Neural progenitor cell (in vitro differentiated cells): ENCODE measurements around the gene OLFM3.

Source experiments
- EZH2 ChIP-seq: fragments of 200-600 bp; sonication (generic); IDR thresholded peaks from 2 replicates; pipeline ENCODE4 v1.6.1; 2017; ENCODE audit warnings: antibody characterized with exemption, mild to moderate bottlenecking, moderate library complexity
- TF ChIP-seq, protein P1 (sequence below): fragments of 200-600 bp; sonication (generic); IDR thresholded peaks from 2 replicates; pipeline ENCODE4 v1.5.1; 2017; ENCODE audit warnings: antibody characterized with exemption, mild to moderate bottlenecking

DNA sequence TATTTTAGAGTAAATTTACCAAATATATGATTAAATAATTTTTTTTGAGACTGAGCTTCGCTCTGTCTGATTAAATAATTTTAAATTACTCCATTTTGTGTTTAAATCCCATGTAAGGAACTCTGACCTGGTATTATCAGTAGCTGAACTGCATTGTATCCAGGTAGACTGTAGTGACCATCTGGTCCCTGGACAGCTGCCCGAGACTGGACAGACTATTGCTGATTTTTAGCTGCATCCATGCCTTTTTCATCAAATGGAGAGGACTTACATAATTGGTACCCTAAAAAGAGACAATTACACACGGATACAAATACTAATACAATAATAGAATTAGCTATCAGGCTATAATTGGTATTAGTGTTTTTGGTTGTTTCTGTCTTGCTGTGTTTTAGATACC is 20.6 kb downstream of the OLFM3 start:
- TF ChIP-seq, protein P1, sequence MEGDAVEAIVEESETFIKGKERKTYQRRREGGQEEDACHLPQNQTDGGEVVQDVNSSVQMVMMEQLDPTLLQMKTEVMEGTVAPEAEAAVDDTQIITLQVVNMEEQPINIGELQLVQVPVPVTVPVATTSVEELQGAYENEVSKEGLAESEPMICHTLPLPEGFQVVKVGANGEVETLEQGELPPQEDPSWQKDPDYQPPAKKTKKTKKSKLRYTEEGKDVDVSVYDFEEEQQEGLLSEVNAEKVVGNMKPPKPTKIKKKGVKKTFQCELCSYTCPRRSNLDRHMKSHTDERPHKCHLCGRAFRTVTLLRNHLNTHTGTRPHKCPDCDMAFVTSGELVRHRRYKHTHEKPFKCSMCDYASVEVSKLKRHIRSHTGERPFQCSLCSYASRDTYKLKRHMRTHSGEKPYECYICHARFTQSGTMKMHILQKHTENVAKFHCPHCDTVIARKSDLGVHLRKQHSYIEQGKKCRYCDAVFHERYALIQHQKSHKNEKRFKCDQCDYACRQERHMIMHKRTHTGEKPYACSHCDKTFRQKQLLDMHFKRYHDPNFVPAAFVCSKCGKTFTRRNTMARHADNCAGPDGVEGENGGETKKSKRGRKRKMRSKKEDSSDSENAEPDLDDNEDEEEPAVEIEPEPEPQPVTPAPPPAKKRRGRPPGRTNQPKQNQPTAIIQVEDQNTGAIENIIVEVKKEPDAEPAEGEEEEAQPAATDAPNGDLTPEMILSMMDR, result no peak
- TF ChIP-seq EZH2, result no peak
